HG03108 (cell line): ENCODE measurements around the gene IL22RA1.

Source experiments
- ATAC-seq: cut with Tn5 transposase; IDR thresholded peaks from one replicate; pipeline ENCODE4 v1.9.1; 2021; ENCODE audit warnings: moderate library complexity; ENCODE audit not compliant: unreplicated experiment

IL22RA1 gene

GRCh38 chr1:24139222-24139489 is 3.8 kb downstream of the IL22RA1 start:
- no peak for ATAC-seq

GRCh38 chr1:24138476-24139221 is 4.3 kb downstream of the IL22RA1 start:
- ATAC-seq: no peak

- no peak for ATAC-seq
These were observed 5.9 kb downstream of the IL22RA1 start for GRCh38 chr1:24136956-24137539.

GRCh38 chr1:24134376-24134775 is 8.6 kb downstream of the IL22RA1 start:
- no peak for ATAC-seq

- ATAC-seq: no peak
These were observed 9.1 kb downstream of the IL22RA1 start for GRCh38 chr1:24133819-24134218.

GRCh38 chr1:24130385-24130784 is 12.6 kb downstream of the IL22RA1 start:
- no peak for ATAC-seq

GRCh38 chr1:24127801-24128363 is 15.1 kb downstream of the IL22RA1 start:
- ATAC-seq: no peak

- ATAC-seq: no peak
These were observed 15.7 kb downstream of the IL22RA1 start for GRCh38 chr1:24127134-24127800.

- ATAC-seq: no peak
These were observed 16.3 kb downstream of the IL22RA1 start for GRCh38 chr1:24126672-24127023.

- ATAC-seq: no peak
These were observed 16.8 kb downstream of the IL22RA1 start for GRCh38 chr1:24126018-24126671.

- ATAC-seq: no peak
These were observed 17.5 kb downstream of the IL22RA1 start for GRCh38 chr1:24125456-24125855.

- no peak for ATAC-seq
These were observed 18.0 kb downstream of the IL22RA1 start for GRCh38 chr1:24124980-24125379.

- no peak for ATAC-seq
These were observed 19.3 kb downstream of the IL22RA1 start for GRCh38 chr1:24123611-24124010.

GRCh38 chr1:24122776-24123175 is 20.2 kb downstream of the IL22RA1 start:
- ATAC-seq: no peak

GRCh38 chr1:24121406-24121805 is 21.5 kb downstream of the IL22RA1 start:
- no peak for ATAC-seq

GRCh38 chr1:24120965-24121364 is 22.0 kb downstream of the IL22RA1 start:
- ATAC-seq: no peak

GRCh38 chr1:24119859-24120756 is 22.8 kb downstream of the IL22RA1 start:
- ATAC-seq: no peak

- ATAC-seq: no peak
These were observed 23.5 kb downstream of the IL22RA1 start for GRCh38 chr1:24119489-24119858.

- no peak for ATAC-seq
These were observed 24.3 kb downstream of the IL22RA1 start for GRCh38 chr1:24118410-24119242.
